Measurements from ENCODE around the gene ZNF70. TPM values are rescaled to one million over a fixed set of nuclear protein-coding genes. Genes with fewer than 3 reads are reported as not detected.

ZNF70 gene
- total and polyA plus RNA-seq, 9 of the 15 experiments (the other 6 are each of a cell fraction or from before 2014, with no cell fraction given) = 0.14 to 3.3 (median 1.4) TPM

GRCh38 chr22:23779083-23779482 lies 28.2 kb upstream of the ZNF70 start:
- H3K4me1 ChIP-seq (replicated peaks in 1 of 2; ENCODE audit: control insufficient read depth in 2 of 2, insufficient read depth in 2 of 2, low read length in 2 of 2) = peaks cover 0 to 22% of the 10 kb centered on the region in 2 experiments; a peak in 2 of 5 replicates
- CTCF ChIA-PET (ENCODE audit: low intra/inter-chr PET ratio) = no interaction called here

More at GRCh38 chr22:23779083-23779482, 28.2 kb upstream of the ZNF70 start:
- H3K79me2 ChIP-seq (ENCODE audit: control insufficient read depth, insufficient read depth, low read length) = no peaks in the 10 kb centered on the region
- H3K4me2 ChIP-seq (ENCODE audit: insufficient read depth, low read length) = no peak overlapping the region
- H3K9me3 ChIP-seq (replicated peaks; ENCODE audit: control insufficient read depth, insufficient read depth, low read depth, low read length) = no peaks in the 10 kb centered on the region
- no peak for FAIRE-seq
- in situ Hi-C loops (cut with MboI) (no loop called here), intact Hi-C loops (cut with micrococcal nuclease) (no loop called here)
- no TSS peak for BruUV-seq (replicated peaks)
- no peak for ATAC-seq
- H3K9ac ChIP-seq (ENCODE audit: insufficient read depth in 1 of 2, low read depth in 2 of 2, low read length in 2 of 2) = no peak overlapping the region; a peak in 1 of 4 replicates
- no peak overlapping the region for H2AFZ ChIP-seq (ENCODE audit: low read depth, low read length)
- POLR2A ChIA-PET = interaction anchor here (1.1 kb wide), 1 partner anchor 588 kb away, joined by 4 read pairs; no protein-coding TSS in a partner anchor
- no peaks in the 10 kb centered on the region for H3K36me3 ChIP-seq (ENCODE audit: control insufficient read depth, insufficient read depth, low read length)
- no peak overlapping the region for H3K27ac ChIP-seq (ENCODE audit: extremely low read depth, low read depth, low read length)
- no peaks in the 10 kb centered on the region for H4K20me1 ChIP-seq (replicated peaks; ENCODE audit: control insufficient read depth, insufficient read depth, low read length)
- H3K27me3 ChIP-seq (ENCODE audit: control insufficient read depth in 2 of 2, insufficient read depth in 2 of 2, low read length in 2 of 2) = no peaks in the 10 kb centered on the region
- no peak overlapping the region for H3K4me3 ChIP-seq
- no peak for DNase-seq (ENCODE audit: extremely low read depth in 1 of 4, low spot score in 3 of 4)
- 25% methylated on average over 3 of the region's 16 CpGs for WGBS (ENCODE audit: insufficient coverage, low coverage, missing lambda C conversion rate)
- H3K9me1 ChIP-seq (ENCODE audit: control insufficient read depth, insufficient read depth, low read length) = no peaks in the 10 kb centered on the region
- TF ChIP-seq KAT7 (CRISPR knock-in tag; IDR thresholded peaks at IDR 0.05; ENCODE audit: borderline replicate concordance) = no peak
- no peak for TF ChIP-seq SUPT5H (IDR thresholded peaks at IDR 0.05)
- TF ChIP-seq ID3 (CRISPR knock-in tag; IDR thresholded peaks at IDR 0.05) = no peak
- TF ChIP-seq ID3 (tag; IDR thresholded peaks at IDR 0.05) = no peak
- TF ChIP-seq KAT8 (IDR thresholded peaks at IDR 0.05; ENCODE audit: low read depth) = no peak
- no peak for TF ChIP-seq SIRT6 (IDR thresholded peaks at IDR 0.05; ENCODE audit: low read depth, low read length)
- TF ChIP-seq ZNF408 (CRISPR knock-in tag; IDR thresholded peaks at IDR 0.05; ENCODE audit: low read depth) = no peak
- TF ChIP-seq PCBP1 (IDR thresholded peaks at IDR 0.05; ENCODE audit: low read depth, low read length, poor library complexity, severe bottlenecking) = no peak
- TF ChIP-seq ZNF134 (CRISPR knock-in tag; conservative IDR thresholded peaks at IDR 0.05) = no peak
- TF ChIP-seq PRDM10 (IDR thresholded peaks at IDR 0.05; ENCODE audit: partially characterized antibody) = no peak
- TF ChIP-seq ZSCAN29 (IDR thresholded peaks at IDR 0.05) = no peak
- TF ChIP-seq MITF (IDR thresholded peaks at IDR 0.05) = no peak
- TF ChIP-seq SMAD2 (IDR thresholded peaks at IDR 0.05; ENCODE audit: low read depth, low read length) = no peak
- no peak for TF ChIP-seq ZNF146 (CRISPR knock-in tag; IDR thresholded peaks at IDR 0.05; ENCODE audit: unreplicated experiment)
- TF ChIP-seq XRCC5 (IDR thresholded peaks at IDR 0.05; ENCODE audit: low read depth, low read length) = no peak
- TF ChIP-seq NCOA6 (IDR thresholded peaks at IDR 0.05) = no peak
- TF ChIP-seq TCF7L2 (IDR thresholded peaks at IDR 0.05; ENCODE audit: low read depth, low read length) = no peak
- TF ChIP-seq BRD4 (IDR thresholded peaks at IDR 0.05) = no peak

All from K562 (cell line).